OCI-LY1 (cell line): ENCODE measurements around the gene CAMKK1.

Source experiments
- H2AFZ ChIP-seq: fragments of 200-600 bp; sonication (generic), shearing (Covaris generic); 2 replicates; pipeline ENCODE4 v1.6.0; 2014; ENCODE audit warnings: antibody characterized with exemption, mild to moderate bottlenecking, low read length
- H3F3A ChIP-seq: fragments of 200-600 bp; sonication (generic), shearing (Covaris generic); 2 replicates; pipeline ENCODE4 v1.6.0; 2014; ENCODE audit warnings: mild to moderate bottlenecking, antibody characterized with exemption, low read length, moderate library complexity; ENCODE audit not compliant: insufficient read depth
- H3K27ac ChIP-seq: fragments of 200-600 bp; sonication (generic); 2 replicates; pipeline ENCODE4 v1.5.1; 2014; ENCODE audit warnings: low read length, mixed run types, mild to moderate bottlenecking, low read depth; ENCODE audit not compliant: poor library complexity, severe bottlenecking
- H3K27me3 ChIP-seq: fragments of 200-600 bp; sonication (generic); 2 replicates; pipeline ENCODE4 v1.6.0; 2014; ENCODE audit warnings: antibody characterized with exemption, mild to moderate bottlenecking, low read length, moderate library complexity; ENCODE audit not compliant: insufficient read depth
- H3K36me3 ChIP-seq: fragments of 200-600 bp; sonication (generic); 2 replicates; pipeline ENCODE4 v1.6.1; 2014; ENCODE audit warnings: mild to moderate bottlenecking, antibody characterized with exemption, low read length, moderate library complexity, mixed read lengths; ENCODE audit not compliant: insufficient read depth
- H3K4me1 ChIP-seq: fragments of 200-600 bp; sonication (generic); 2 replicates; pipeline ENCODE4 v1.5.1; 2014; ENCODE audit warnings: mild to moderate bottlenecking, low read length, moderate library complexity; ENCODE audit not compliant: insufficient read depth, severe bottlenecking
- H3K4me2 ChIP-seq: fragments of 200-600 bp; sonication (generic), shearing (Covaris generic); 2 replicates; pipeline ENCODE4 v1.6.1; 2014; ENCODE audit warnings: low read length
- H3K4me3 ChIP-seq: fragments of 200-600 bp; sonication (generic); 2 replicates; pipeline ENCODE4 v1.5.1; 2014; ENCODE audit warnings: low read length, low read depth, mild to moderate bottlenecking, mixed read lengths; ENCODE audit not compliant: poor library complexity, severe bottlenecking
- H3K79me2 ChIP-seq: fragments of 200-600 bp; shearing (Covaris generic); 2 replicates; pipeline ENCODE4 v1.6.1; 2016; ENCODE audit warnings: mixed run types, low read length, mixed read lengths; ENCODE audit not compliant: insufficient read depth
- H3K9ac ChIP-seq: fragments of 200-600 bp; sonication (generic), shearing (Covaris generic); 2 replicates; pipeline ENCODE4 v1.6.1; 2014; ENCODE audit warnings: mild to moderate bottlenecking, low read length, mixed read lengths
- H3K9me2 ChIP-seq: fragments of 200-600 bp; sonication (generic), shearing (Covaris generic); 2 replicates; pipeline ENCODE4 v1.6.1; 2014; ENCODE audit warnings: low read depth, mild to moderate bottlenecking, low read length, mixed read lengths
- H3K9me3 ChIP-seq: fragments of 200-600 bp; shearing (Covaris generic); 2 replicates; pipeline ENCODE4 v1.6.1; 2014; ENCODE audit warnings: low read length, mixed read lengths
- H4K20me1 ChIP-seq: fragments of 200-600 bp; sonication (generic), shearing (Covaris generic); 2 replicates; pipeline ENCODE4 v1.6.0; 2016; ENCODE audit warnings: mild to moderate bottlenecking, low read length; ENCODE audit not compliant: insufficient read depth
- CTCF ChIP-seq: fragments of 200-600 bp; sonication (generic), shearing (Covaris generic); IDR thresholded peaks from 2 replicates; pipeline ENCODE4 v1.5.1; 2017; ENCODE audit warnings: mild to moderate bottlenecking, antibody characterized with exemption, low read length, moderate library complexity, mixed read lengths
- EZH2 ChIP-seq: fragments of 200-600 bp; sonication (generic), shearing (Covaris generic); IDR thresholded peaks from 2 replicates; pipeline ENCODE4 v1.8.0; 2017; ENCODE audit warnings: borderline replicate concordance, mixed run types, mild to moderate bottlenecking, antibody characterized with exemption, low read length, moderate library complexity, mixed read lengths

Gene CAMKK1

GRCh38 chr17:3893003-3893719 lies at the start of gene CAMKK1:
Gene CAMKK1 (minus strand): TSS chr17:3893053. CDS start chr17:3885687, 7,366 bp downstream.
- no peak within 1 kb of the TSS for H3K27ac ChIP-seq
- H3K9ac ChIP-seq, result peak within 1 kb of the TSS; percentile 72
- H3K9me3 ChIP-seq, result no peaks in the 10 kb centered on the region
- TF ChIP-seq CTCF (no peak), EZH2 (no peak)
- H2AFZ ChIP-seq, result no peak within 1 kb of the TSS
- H3K4me2 ChIP-seq, result peak within 1 kb of the TSS; percentile 95
- peaks cover 8% of the 10 kb centered on the region; the same call in 1 of the 2 replicates for H3K27me3 ChIP-seq
- H3F3A ChIP-seq, result no peaks in the 10 kb centered on the region
- H3K9me2 ChIP-seq, result no peaks in the 10 kb centered on the region
- H3K79me2 ChIP-seq, result no peaks in the 10 kb centered on the region
- H3K4me3 ChIP-seq, result peak within 1 kb of the TSS; percentile 70
- H4K20me1 ChIP-seq, result no peaks in the 10 kb centered on the region
- no peaks in the 10 kb centered on the region for H3K36me3 ChIP-seq
- H3K4me1 ChIP-seq, result peaks cover 22% of the 10 kb centered on the region

GRCh38 chr17:3940965-3941698 lies 48.3 kb upstream of the CAMKK1 start:
- Histone ChIP-seq H3K4me2 (no peak overlapping the region), H3K9me2 (no peaks in the 10 kb centered on the region), H2AFZ (no peak overlapping the region), H3K4me3 (no peak overlapping the region), H3K27me3 (no peaks in the 10 kb centered on the region), H3K79me2 (no peaks in the 10 kb centered on the region), H3K9ac (no peak overlapping the region), H4K20me1 (no peaks in the 10 kb centered on the region), H3F3A (no peaks in the 10 kb centered on the region; the same call in 1 of the 2 replicates), H3K4me1 (no peaks in the 10 kb centered on the region), H3K36me3 (peaks cover 97% of the 10 kb centered on the region), H3K9me3 (no peaks in the 10 kb centered on the region), H3K27ac (no peak overlapping the region)
- TF ChIP-seq EZH2 (no peak), CTCF (no peak)

- Histone ChIP-seq H3K27ac (no peak overlapping the region), H2AFZ (no peak overlapping the region), H3K4me2 (no peak overlapping the region)
These were observed 44.5 kb upstream of the CAMKK1 start for GRCh38 chr17:3937359-3937758.

More at GRCh38 chr17:3937359-3937758, 44.5 kb upstream of the CAMKK1 start:
- H3K4me1 ChIP-seq, result no peaks in the 10 kb centered on the region
- no peaks in the 10 kb centered on the region for H3K79me2 ChIP-seq
- no peaks in the 10 kb centered on the region for H4K20me1 ChIP-seq
- H3K4me3 ChIP-seq, result no peak overlapping the region
- peaks cover 97% of the 10 kb centered on the region for H3K36me3 ChIP-seq
- no peaks in the 10 kb centered on the region for H3K27me3 ChIP-seq
- H3K9me3 ChIP-seq, result no peaks in the 10 kb centered on the region
- no peak for TF ChIP-seq EZH2
- no peak for TF ChIP-seq CTCF
- no peaks in the 10 kb centered on the region for H3F3A ChIP-seq
- H3K9me2 ChIP-seq, result no peaks in the 10 kb centered on the region
- H3K9ac ChIP-seq, result no peak overlapping the region
